ENCODE measurements around the gene TAOK1. TPM values are rescaled to one million over a fixed set of nuclear protein-coding genes. Genes with fewer than 3 reads are reported as not detected.

TAOK1 gene
- total and polyA plus RNA-seq, 10 of the 15 experiments (the other 5 are each of a cell fraction or from before 2014, with no cell fraction given) = 2.0 to 27.1 (median 11.8) TPM

- TF ChIP-seq STAT1 (conservative IDR thresholded peaks at IDR 0.05) = no peak; the same call in 1 of the 2 replicates
- TF ChIP-seq POU2F2 (IDR thresholded peaks at IDR 0.05; ENCODE audit: borderline replicate concordance, low read depth, low read length) = no peak
- peak; percentile 65 for TF ChIP-seq DPF2 (IDR thresholded peaks at IDR 0.05)
- no peak for TF ChIP-seq ZBED1 (IDR thresholded peaks at IDR 0.05; ENCODE audit: borderline replicate concordance)
- no peak for TF ChIP-seq NR2C1 (IDR thresholded peaks at IDR 0.05)
- no peak for TF ChIP-seq TCF3 (IDR thresholded peaks at IDR 0.05; ENCODE audit: borderline replicate concordance, insufficient read depth, low read depth, low read length)
- TF ChIP-seq SMARCA5 (IDR thresholded peaks at IDR 0.05) = no peak
- TF ChIP-seq RAD21 (IDR thresholded peaks at IDR 0.05; ENCODE audit: insufficient read depth, low read depth, low read length) = no peak
- TF ChIP-seq ZZZ3 (IDR thresholded peaks at IDR 0.05; ENCODE audit: control insufficient read depth, insufficient read length, low read depth) = no peak
- TF ChIP-seq ATF3 (IDR thresholded peaks at IDR 0.05; ENCODE audit: borderline replicate concordance, extremely low read depth, low read depth, low read length) = no peak
- TF ChIP-seq CREB1 (IDR thresholded peaks at IDR 0.05; ENCODE audit: low read depth) = no peak
- no peak for TF ChIP-seq SREBF1 (IDR thresholded peaks at IDR 0.05; ENCODE audit: low read length)
- no peak for TF ChIP-seq EZH2 (IDR thresholded peaks at IDR 0.05; ENCODE audit: borderline replicate concordance, control insufficient read depth, low read depth, low read length)
- TF ChIP-seq E4F1 (IDR thresholded peaks at IDR 0.05; ENCODE audit: borderline replicate concordance, partially characterized antibody) = no peak
- TF ChIP-seq SUPT20H (IDR thresholded peaks at IDR 0.05; ENCODE audit: borderline replicate concordance, control insufficient read depth, low read depth, low read length) = no peak
- TF ChIP-seq EP300 (IDR thresholded peaks at IDR 0.05; ENCODE audit: borderline replicate concordance in 1 of 2, control insufficient read depth in 1 of 2, low read depth in 2 of 2, low read length in 2 of 2) = no peak
- TF ChIP-seq EGR1 (IDR thresholded peaks at IDR 0.05; ENCODE audit: borderline replicate concordance in 1 of 2, low read depth in 2 of 2, low read length in 2 of 2) = peak in 1 of 2 experiments; percentile 80; a peak in 2 of 3 replicates
- 0 out of 2 replicates have a peak, but pooled peaks have one; percentile 33 for TF ChIP-seq ZNF207 (IDR thresholded peaks at IDR 0.05; ENCODE audit: borderline replicate concordance)
- peak; percentile 78 for TF ChIP-seq LARP7 (IDR thresholded peaks at IDR 0.05)
- TF ChIP-seq ATF2 (IDR thresholded peaks at IDR 0.05; ENCODE audit: low read length) = no peak
- TF ChIP-seq CREM (IDR thresholded peaks at IDR 0.05; ENCODE audit: low read depth) = no peak
- no peak; a peak in 1 of 4 replicates for TF ChIP-seq SRF (IDR thresholded peaks at IDR 0.05; ENCODE audit: low read depth in 2 of 2, low read length in 2 of 2)
- no peak for TF ChIP-seq MTA2 (IDR thresholded peaks at IDR 0.05; ENCODE audit: low read depth)
- TF ChIP-seq SIX5 (IDR thresholded peaks at IDR 0.05; ENCODE audit: low read depth, low read length, severe bottlenecking) = no peak
- TF ChIP-seq RFX5 (IDR thresholded peaks at IDR 0.05; ENCODE audit: low read depth, low read length) = no peak
Measured at GRCh38 chr17:29589524-29590410, 199.6 kb downstream of the TAOK1 start, which contains the start of gene GIT1 (continued).

All from GM12878 (cell line).